HUES64 (cell line): ENCODE results near the gene HMX3.
"Not testable (repeated sequence)": the region's sequence is repeated elsewhere in the genome, so short reads cannot be mapped to it uniquely, and the experiment has no call there.

Experiments used
- H3K27ac ChIP-seq: 2 replicates; pipeline ENCODE4 v1.7.0; 2013; ENCODE audit warnings: low read depth, low read length, inconsistent platforms
- H3K27me3 ChIP-seq: 2 replicates; pipeline ENCODE4 v1.6.1; 2013; ENCODE audit warnings: mild to moderate bottlenecking, low read length; ENCODE audit not compliant: insufficient read depth
- H3K36me3 ChIP-seq: 2 replicates; pipeline ENCODE4 v1.6.1; 2013; ENCODE audit warnings: mild to moderate bottlenecking, low read length; ENCODE audit not compliant: insufficient read depth
- H3K4me1 ChIP-seq: 2 replicates; pipeline ENCODE4 v1.6.1; 2013; ENCODE audit warnings: mild to moderate bottlenecking, low read length, moderate library complexity; ENCODE audit not compliant: insufficient read depth
- H3K4me3 ChIP-seq: 2 replicates; pipeline ENCODE4 v1.5.1; 2013; ENCODE audit warnings: mild to moderate bottlenecking, low read length, moderate library complexity
- H3K9ac ChIP-seq: 2 replicates; pipeline ENCODE4 v1.6.1; 2013; ENCODE audit warnings: mild to moderate bottlenecking, low read depth, low read length
- H3K9me3 ChIP-seq: 2 replicates; pipeline ENCODE4 v1.6.1; 2013; ENCODE audit warnings: low read depth, low read length; ENCODE audit not compliant: insufficient read depth
- WGBS: fragments of 150-250, 120-280 bp; methylation state at CpG from one replicate; pipeline ENCODE4 v1.1.7; 2013; ENCODE audit warnings: missing lambda C conversion rate; 5-methylcytosine and 5-hydroxymethylcytosine counted together

Gene HMX3

DNA sequence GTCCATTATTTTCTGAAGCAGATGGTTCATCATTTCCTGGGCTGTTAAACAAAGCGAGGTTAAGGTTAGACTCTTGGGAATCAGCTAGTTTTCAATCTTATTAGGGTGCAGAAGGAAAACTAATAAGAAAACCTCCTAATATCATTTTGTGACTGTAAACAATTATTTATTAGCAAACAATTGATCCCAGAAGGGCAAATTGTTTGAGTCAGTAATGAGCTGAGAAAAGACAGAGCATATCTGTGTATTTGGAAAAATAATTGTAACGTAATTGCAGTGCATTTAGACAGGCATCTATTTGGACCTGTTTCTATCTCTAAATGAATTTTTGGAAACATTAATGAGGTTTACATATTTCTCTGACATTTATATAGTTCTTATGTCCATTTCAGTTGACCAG lies 28.5 kb downstream of the HMX3 start:
- Histone ChIP-seq H3K36me3 (peaks cover 99% of the 10 kb centered on the region), H3K9me3 (no peaks in the 10 kb centered on the region)
- WGBS = 96% methylated on average over 2 of the region's 2 CpGs

DNA sequence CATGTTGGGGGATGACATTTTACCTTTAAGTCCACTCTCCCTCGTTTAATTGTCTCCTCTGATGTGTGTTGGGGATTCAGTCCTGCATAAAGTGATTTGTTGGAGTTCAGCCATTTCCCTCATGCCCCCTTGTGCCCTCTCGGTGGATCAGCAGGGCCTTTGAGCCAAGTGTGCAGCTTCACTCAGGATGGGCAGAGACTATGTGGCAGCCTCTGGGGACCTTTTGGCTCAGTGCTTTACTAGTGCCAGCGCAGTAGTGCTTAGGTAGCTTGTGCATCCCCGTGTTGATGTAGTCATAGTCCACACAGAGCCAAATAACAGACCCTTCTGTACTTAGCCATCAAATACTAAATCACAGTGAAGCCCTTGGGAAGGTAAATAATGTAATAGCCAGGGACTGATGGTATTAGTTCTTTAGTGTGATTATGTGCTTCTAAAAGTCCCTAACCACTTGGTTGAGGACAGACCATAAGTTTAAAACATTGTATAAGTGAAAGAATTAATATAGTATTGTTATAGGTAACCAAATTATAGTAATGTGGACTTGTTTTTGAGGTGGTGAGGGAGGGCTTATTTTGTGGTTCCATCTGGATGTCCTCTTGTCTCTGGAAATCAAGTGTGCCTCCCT lies 29.8 kb downstream of the HMX3 start:
- H3K4me1 ChIP-seq = no peaks in the 10 kb centered on the region
- no peaks in the 10 kb centered on the region for H3K27me3 ChIP-seq
- WGBS = 85% methylated on average over 4 of the region's 4 CpGs
- H3K36me3 ChIP-seq = peaks cover 95% of the 10 kb centered on the region
- no peak overlapping the region for H3K9ac ChIP-seq
- H3K27ac ChIP-seq = no peak overlapping the region
- no peaks in the 10 kb centered on the region for H3K9me3 ChIP-seq
- no peak overlapping the region for H3K4me3 ChIP-seq

More for the DNA sequence above, 28.5 kb downstream of the HMX3 start:
- H3K27ac ChIP-seq = no peak overlapping the region
- no peaks in the 10 kb centered on the region for H3K4me1 ChIP-seq
- H3K9ac ChIP-seq = no peak overlapping the region
- H3K4me3 ChIP-seq = no peak overlapping the region
- H3K27me3 ChIP-seq = no peaks in the 10 kb centered on the region

DNA sequence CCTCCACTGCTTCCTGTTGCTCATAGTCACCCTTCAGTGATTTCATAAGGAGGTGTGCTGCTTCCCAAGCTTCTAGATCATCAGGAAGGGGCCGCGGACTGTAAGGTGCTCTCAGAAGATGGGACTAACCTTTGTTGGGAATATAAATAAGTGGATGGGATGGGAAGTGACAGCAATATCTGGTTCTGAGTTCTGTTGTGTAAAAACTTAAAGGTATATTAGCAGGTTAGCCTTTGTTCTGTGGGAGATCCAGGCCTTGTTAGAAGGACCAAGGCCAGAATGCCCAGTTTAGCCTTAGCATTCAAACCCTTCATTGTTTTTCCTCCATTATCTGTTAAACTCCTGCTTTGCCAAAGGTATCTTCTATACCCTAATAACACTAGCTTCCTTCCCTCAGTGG lies 30.8 kb downstream of the HMX3 start:
- Histone ChIP-seq H3K4me3 (no peak overlapping the region), H3K9me3 (no peaks in the 10 kb centered on the region), H3K4me1 (no peaks in the 10 kb centered on the region), H3K9ac (no peak overlapping the region), H3K27me3 (no peaks in the 10 kb centered on the region), H3K36me3 (peaks cover 89% of the 10 kb centered on the region), H3K27ac (no peak overlapping the region)
- WGBS = 97% methylated on average over 2 of the region's 2 CpGs

DNA sequence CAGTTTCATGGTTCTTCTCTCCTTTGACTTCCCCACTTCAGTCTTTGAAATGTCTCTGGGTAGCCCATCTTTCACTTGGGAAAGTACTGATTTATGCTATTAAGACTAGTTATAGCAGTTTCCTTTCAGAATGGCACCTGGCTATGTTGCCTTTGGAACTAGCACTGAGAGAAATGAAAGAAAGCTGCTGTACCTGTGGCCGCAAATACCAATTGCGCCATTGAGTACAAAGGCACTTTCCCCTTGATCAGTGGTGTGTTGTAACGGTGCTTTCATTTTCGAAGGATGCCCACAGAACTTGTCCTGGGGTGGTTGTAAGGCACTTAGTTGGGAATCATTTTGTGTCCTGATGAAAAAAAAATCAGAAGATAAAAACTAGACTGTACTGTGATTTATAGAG lies 35.2 kb downstream of the HMX3 start:
- 95% methylated on average over 4 of the region's 4 CpGs for WGBS
- H3K27ac ChIP-seq = no peak overlapping the region
- H3K4me1 ChIP-seq = no peaks in the 10 kb centered on the region
- no peaks in the 10 kb centered on the region for H3K27me3 ChIP-seq
- H3K4me3 ChIP-seq = no peak overlapping the region
- H3K36me3 ChIP-seq = peaks cover 68% of the 10 kb centered on the region
- no peak overlapping the region for H3K9ac ChIP-seq
- no peaks in the 10 kb centered on the region for H3K9me3 ChIP-seq

DNA sequence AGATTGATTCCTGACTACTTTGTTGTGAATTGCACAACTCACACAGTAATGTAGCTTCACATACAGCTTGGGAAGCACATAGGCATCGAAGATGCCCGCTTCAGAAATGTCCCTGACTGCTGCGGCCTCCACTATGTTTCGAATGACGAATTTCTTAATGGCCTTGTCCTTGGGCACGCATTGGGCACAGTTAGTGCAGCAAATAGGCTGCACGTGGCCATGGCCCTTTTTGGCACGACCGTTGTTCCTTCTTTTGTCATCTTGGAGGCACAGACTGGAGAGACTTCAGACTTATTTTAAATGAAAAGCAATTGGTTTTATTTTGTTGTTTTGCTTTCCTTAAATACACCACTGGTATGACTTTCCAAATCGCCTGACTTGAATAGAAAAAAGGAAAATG lies 35.8 kb downstream of the HMX3 start:
- H3K27ac ChIP-seq, H3K4me3 ChIP-seq, H3K4me1 ChIP-seq, H3K27me3 ChIP-seq, H3K9me3 ChIP-seq, H3K9ac ChIP-seq: not testable (repeated sequence)
- 95% methylated on average over 10 of the region's 10 CpGs for WGBS
- peaks cover 68% of the 10 kb centered on the region for H3K36me3 ChIP-seq

DNA sequence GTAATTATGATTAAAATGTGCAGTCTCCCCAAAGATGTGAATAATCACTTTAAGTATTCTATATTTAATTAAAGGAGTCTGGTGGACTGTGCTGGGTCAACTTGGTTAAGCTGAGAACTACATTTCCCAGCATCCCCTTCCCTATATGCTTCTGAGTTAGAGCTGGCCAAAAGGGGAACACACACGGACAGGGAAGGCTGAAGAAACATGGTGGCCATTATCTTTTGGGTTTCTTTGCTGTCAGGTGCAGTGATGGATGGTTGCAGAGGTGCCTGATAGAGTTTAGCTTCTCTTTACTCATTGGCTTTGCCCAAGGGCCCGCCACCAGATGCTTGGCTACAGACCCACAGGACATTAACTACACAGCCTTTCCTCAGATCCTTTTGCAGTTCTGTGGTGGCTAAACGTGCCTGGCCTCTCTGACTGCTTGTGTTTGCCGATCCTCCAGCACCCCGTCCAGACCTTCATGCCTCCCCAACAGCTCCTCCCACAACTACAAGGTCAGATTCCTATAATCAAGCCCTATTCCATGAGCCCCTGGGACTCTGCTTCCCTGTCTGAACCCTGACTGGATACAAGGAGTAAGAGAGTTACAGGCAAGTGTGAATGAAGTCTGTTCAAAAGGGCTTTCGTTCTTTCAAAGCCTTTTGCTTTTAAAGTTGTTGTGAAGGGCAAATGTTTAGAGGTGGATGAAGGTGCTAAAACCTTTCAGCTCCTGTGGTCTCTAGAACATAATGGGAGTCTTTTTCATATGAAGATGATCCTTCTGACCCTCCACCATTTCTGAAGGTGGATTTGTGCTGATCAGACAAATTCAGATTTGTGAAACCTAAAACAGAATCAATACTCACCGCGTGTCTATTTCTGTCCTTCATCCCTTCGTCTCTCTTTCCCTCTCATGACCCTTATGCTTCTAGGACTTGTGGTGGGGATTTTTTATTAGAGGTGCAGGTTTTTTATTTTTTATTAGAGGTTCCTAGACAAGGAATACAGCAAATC lies 39.9 kb downstream of the HMX3 start:
- peaks cover 39% of the 10 kb centered on the region for H3K36me3 ChIP-seq
- no peak overlapping the region for H3K4me3 ChIP-seq
- no peak overlapping the region for H3K27ac ChIP-seq
- no peaks in the 10 kb centered on the region for H3K27me3 ChIP-seq
- 87% methylated on average over 8 of the region's 9 CpGs for WGBS
- H3K4me1 ChIP-seq = no peaks in the 10 kb centered on the region
- H3K9ac ChIP-seq = no peak overlapping the region
- H3K9me3 ChIP-seq = no peaks in the 10 kb centered on the region

DNA sequence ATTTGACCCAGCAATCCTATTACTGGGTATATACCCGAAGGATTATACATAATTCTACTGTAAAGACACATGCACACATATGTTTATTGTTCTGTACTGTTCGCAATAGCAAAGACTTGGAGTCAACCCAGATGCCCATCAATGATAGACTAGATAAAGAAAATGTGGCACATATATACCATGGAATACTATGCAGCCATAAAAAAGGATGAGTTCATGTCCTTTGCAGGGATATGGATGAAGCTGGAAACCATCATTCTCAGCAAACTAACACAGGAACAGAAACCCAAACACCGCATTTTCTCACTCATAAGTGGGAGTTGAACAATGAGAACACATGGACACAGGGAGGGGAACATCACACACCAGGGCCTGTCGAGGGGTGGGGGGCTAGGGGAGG lies 42.6 kb downstream of the HMX3 start:
- 92% methylated on average over 3 of the region's 4 CpGs for WGBS
- H3K27ac ChIP-seq, H3K9ac ChIP-seq, H3K4me3 ChIP-seq, H3K9me3 ChIP-seq, H3K4me1 ChIP-seq, H3K27me3 ChIP-seq: not testable (repeated sequence)
- H3K36me3 ChIP-seq = peaks cover 29% of the 10 kb centered on the region

DNA sequence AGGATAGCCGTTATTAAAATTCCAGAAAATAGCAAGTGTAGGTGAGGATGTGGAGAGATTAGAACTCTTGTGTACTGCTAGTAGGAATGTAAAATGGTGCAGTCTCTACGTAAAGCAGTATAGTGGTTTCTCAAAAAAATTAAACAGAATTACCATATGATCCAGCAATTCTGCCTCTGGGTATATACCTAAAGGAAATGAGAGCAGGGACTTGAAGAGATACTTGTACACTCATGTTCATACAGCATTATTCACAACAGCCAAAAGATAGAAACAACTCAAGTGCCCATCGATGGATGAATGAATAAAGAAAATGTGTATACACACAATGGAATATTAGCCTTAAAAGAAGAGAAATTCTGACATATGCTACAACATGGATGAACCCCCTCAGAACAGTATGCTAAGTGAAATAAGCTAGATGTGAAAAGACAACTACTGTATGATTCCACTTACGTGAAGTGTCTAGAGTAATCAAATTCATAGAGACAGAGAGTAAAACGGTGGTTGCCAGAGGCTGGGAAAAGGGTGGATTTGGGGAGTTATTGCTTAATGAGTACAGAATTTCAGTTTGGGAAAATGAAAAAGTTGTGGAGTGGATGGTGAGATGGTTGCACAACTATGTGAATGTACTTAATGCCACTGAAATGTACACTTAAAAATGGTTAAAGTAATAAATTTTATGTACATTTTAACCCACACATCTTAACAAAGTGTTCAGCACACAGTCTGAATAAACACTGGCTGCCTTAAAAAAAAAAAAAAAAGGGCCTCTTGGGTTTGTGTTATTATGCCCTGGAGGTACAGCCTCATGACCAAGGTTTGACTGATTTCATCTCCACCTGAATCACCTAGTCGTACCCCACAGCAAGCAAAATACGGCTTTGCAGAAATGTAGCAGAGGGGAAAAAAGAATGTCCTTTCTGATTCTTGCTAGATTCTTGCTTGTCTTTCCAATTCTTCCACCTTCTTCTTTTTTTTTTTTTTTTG lies 44.6 kb downstream of the HMX3 start:
- WGBS = 88% methylated on average over 6 of the region's 7 CpGs

DNA sequence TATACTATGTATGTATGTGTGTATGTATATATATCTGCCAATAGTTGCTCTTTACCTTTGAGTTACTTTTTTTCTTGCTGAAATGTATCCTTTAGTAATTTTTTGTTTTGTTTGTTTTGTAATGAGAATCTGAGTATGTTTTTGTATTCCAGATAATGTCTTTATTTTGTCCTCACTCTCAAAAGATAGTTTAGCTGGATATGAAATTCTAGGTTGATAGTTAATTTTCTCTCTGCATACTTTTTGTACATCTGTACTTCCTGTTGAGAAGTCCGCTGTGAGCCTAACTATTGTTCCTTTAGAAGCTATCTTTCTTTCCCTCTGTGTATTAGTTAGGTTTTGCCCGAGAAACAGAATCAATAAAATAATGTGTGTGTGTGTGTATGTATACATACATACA lies 48.0 kb downstream of the HMX3 start:
- H3K9me3 ChIP-seq = peaks cover 11% of the 10 kb centered on the region; the same call in 1 of the 2 replicates
- H3K9ac ChIP-seq = no peak overlapping the region
- no peak overlapping the region for H3K27ac ChIP-seq
- H3K4me1 ChIP-seq = no peaks in the 10 kb centered on the region
- no CpG with 5 or more reads among the region's 2 CpGs for WGBS
- H3K36me3 ChIP-seq = peaks cover 4% of the 10 kb centered on the region; the same call in 1 of the 2 replicates
- no peak overlapping the region for H3K4me3 ChIP-seq
- H3K27me3 ChIP-seq = no peaks in the 10 kb centered on the region

More for the DNA sequence above, 44.6 kb downstream of the HMX3 start:
- no peaks in the 10 kb centered on the region for H3K4me1 ChIP-seq
- peaks cover 19% of the 10 kb centered on the region for H3K36me3 ChIP-seq
- no peaks in the 10 kb centered on the region for H3K27me3 ChIP-seq
- H3K9me3 ChIP-seq = peaks cover 11% of the 10 kb centered on the region; the same call in 1 of the 2 replicates
- H3K27ac ChIP-seq = no peak overlapping the region
- H3K9ac ChIP-seq = no peak overlapping the region
- no peak overlapping the region for H3K4me3 ChIP-seq

DNA sequence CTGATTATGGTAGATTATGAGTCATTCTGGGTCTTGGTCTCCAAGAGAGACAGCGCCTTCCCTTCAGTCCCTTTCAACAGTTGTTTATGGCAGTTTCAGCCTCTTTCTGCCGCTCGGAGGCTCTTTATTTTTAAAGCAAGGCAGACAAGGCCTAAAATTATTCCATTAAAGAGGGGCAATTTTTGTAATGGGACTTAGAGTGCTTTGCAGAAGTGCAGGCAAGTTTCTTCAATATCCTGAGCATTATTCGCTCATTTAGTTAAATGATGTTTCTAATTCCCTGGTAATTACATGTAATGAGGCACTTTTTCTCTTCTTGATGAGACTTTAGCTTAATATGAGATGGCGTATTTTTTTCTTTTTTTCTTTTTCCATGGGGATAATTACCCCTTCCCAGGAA lies 52.0 kb downstream of the HMX3 start:
- H3K4me3 ChIP-seq = no peak overlapping the region
- H3K9ac ChIP-seq = no peak overlapping the region
- 89% methylated on average over 4 of the region's 5 CpGs for WGBS
- H3K4me1 ChIP-seq = peaks cover 5% of the 10 kb centered on the region; the same call in 1 of the 2 replicates
- H3K36me3 ChIP-seq = peaks cover 7% of the 10 kb centered on the region; the same call in 1 of the 2 replicates
- H3K27ac ChIP-seq = no peak overlapping the region
- H3K9me3 ChIP-seq = peaks cover 11% of the 10 kb centered on the region; the same call in 1 of the 2 replicates
- no peaks in the 10 kb centered on the region for H3K27me3 ChIP-seq
